ENCODE measurements around the gene RNF44.

GRCh38 chr5:176500511-176500910, 36.7 kb downstream of the RNF44 start:
- TF ChIP-seq, protein P1, sequence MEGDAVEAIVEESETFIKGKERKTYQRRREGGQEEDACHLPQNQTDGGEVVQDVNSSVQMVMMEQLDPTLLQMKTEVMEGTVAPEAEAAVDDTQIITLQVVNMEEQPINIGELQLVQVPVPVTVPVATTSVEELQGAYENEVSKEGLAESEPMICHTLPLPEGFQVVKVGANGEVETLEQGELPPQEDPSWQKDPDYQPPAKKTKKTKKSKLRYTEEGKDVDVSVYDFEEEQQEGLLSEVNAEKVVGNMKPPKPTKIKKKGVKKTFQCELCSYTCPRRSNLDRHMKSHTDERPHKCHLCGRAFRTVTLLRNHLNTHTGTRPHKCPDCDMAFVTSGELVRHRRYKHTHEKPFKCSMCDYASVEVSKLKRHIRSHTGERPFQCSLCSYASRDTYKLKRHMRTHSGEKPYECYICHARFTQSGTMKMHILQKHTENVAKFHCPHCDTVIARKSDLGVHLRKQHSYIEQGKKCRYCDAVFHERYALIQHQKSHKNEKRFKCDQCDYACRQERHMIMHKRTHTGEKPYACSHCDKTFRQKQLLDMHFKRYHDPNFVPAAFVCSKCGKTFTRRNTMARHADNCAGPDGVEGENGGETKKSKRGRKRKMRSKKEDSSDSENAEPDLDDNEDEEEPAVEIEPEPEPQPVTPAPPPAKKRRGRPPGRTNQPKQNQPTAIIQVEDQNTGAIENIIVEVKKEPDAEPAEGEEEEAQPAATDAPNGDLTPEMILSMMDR (conservative IDR thresholded peaks at IDR 0.05; ENCODE audit: low read depth, low read length): no peak
- no peak for TF ChIP-seq EZH2 (IDR thresholded peaks at IDR 0.05; ENCODE audit: low read length, unreplicated experiment)
- no peak for TF ChIP-seq EZH2phosphoT487 (IDR thresholded peaks at IDR 0.05; ENCODE audit: borderline replicate concordance, low read length)

Measured in PC-3 (cell line).